Measurements from ENCODE around the gene MRFAP1L1. TPM values are rescaled to one million over a fixed set of nuclear protein-coding genes. Genes with fewer than 3 reads are reported as not detected.

Gene MRFAP1L1
- total and polyA plus RNA-seq, 9 of the 15 experiments (the other 6 are each of a cell fraction or from before 2014, with no cell fraction given), result 37.6 to 111 (median 83.8) TPM

DNA sequence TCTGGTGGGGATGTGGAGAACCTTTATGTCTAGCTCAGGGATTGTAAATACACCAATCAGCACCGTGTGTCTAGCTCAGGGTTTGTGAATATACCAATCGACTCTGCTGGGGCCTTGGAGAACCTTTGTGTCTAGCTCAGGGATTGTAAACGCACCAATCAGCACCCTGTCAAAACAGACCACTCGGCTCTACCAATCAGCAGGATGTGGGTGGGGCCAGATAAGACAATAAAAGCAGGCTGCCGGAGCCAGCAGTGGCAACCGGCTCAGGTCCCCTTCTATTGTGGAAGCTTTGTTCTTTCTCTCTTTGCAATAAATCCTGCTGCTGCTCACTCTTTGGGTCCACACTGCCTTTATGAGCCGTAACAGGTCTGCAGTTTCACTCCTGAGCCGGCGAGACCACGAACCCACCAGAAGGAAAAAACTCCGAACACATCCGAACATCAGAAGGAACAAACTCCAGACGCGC is 36.4 kb downstream of the MRFAP1L1 start (continued):
- TF ChIP-seq CHAMP1 (IDR thresholded peaks at IDR 0.05) (peak; percentile 79), NFATC3 (IDR thresholded peaks at IDR 0.05) (0 out of 2 replicates have a peak, but pooled peaks have one; percentile 56), FOXP1 (CRISPR knock-in tag; IDR thresholded peaks at IDR 0.05) (peak; percentile 58; the same call in 1 of the 2 replicates), TEAD1 (CRISPR knock-in tag; IDR thresholded peaks at IDR 0.05) (0 out of 4 replicates have a peak, but pooled peaks of 1 of the 2 experiments have one; percentile 42), NFIC (IDR thresholded peaks at IDR 0.05) (peak; percentile 69), NFYB (IDR thresholded peaks at IDR 0.05; ENCODE audit: extremely low read depth, insufficient read length) (peak; percentile 87), TBP (optimal IDR thresholded peaks at IDR 0.05; ENCODE audit: low read depth, low read length) (peak; percentile 72), FOS (IDR thresholded peaks at IDR 0.05; ENCODE audit: extremely low read depth, insufficient read length) (peak; percentile 58), GTF2F1 (IDR thresholded peaks at IDR 0.05; ENCODE audit: low read depth, low read length) (peak; percentile 52; the same call in 1 of the 2 replicates), ZC3H8 (IDR thresholded peaks at IDR 0.05) (peak; percentile 81; the same call in 1 of the 2 replicates), CBX1 (IDR thresholded peaks at IDR 0.05; ENCODE audit: low read depth) (peak; percentile 95), CHCHD3 (CRISPR knock-in tag; IDR thresholded peaks at IDR 0.05) (0 out of 2 replicates have a peak, but pooled peaks have one; percentile 12), TAF7 (tag; IDR thresholded peaks at IDR 0.05) (peak; percentile 76; the same call in 1 of the 2 replicates), SMARCA4 (IDR thresholded peaks at IDR 0.05) (peak; percentile 47; the same call in 1 of the 2 replicates), POLR2AphosphoS5 (IDR thresholded peaks at IDR 0.05; ENCODE audit: control insufficient read depth, insufficient read depth, low read depth, low read length) (peak; percentile 85), MBD2 (IDR thresholded peaks at IDR 0.05; ENCODE audit: borderline replicate concordance, low read depth) (peak; percentile 80)
- TF ChIP-seq, protein P1, sequence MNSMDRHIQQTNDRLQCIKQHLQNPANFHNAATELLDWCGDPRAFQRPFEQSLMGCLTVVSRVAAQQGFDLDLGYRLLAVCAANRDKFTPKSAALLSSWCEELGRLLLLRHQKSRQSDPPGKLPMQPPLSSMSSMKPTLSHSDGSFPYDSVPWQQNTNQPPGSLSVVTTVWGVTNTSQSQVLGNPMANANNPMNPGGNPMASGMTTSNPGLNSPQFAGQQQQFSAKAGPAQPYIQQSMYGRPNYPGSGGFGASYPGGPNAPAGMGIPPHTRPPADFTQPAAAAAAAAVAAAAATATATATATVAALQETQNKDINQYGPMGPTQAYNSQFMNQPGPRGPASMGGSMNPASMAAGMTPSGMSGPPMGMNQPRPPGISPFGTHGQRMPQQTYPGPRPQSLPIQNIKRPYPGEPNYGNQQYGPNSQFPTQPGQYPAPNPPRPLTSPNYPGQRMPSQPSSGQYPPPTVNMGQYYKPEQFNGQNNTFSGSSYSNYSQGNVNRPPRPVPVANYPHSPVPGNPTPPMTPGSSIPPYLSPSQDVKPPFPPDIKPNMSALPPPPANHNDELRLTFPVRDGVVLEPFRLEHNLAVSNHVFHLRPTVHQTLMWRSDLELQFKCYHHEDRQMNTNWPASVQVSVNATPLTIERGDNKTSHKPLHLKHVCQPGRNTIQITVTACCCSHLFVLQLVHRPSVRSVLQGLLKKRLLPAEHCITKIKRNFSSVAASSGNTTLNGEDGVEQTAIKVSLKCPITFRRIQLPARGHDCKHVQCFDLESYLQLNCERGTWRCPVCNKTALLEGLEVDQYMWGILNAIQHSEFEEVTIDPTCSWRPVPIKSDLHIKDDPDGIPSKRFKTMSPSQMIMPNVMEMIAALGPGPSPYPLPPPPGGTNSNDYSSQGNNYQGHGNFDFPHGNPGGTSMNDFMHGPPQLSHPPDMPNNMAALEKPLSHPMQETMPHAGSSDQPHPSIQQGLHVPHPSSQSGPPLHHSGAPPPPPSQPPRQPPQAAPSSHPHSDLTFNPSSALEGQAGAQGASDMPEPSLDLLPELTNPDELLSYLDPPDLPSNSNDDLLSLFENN (IDR thresholded peaks at IDR 0.05; ENCODE audit: low read depth in 2 of 2, low read length in 2 of 2), result 0 out of 4 replicates have a peak, but pooled peaks of 1 of the 2 experiments have one; percentile 14
- TF ChIP-seq, protein P2, sequence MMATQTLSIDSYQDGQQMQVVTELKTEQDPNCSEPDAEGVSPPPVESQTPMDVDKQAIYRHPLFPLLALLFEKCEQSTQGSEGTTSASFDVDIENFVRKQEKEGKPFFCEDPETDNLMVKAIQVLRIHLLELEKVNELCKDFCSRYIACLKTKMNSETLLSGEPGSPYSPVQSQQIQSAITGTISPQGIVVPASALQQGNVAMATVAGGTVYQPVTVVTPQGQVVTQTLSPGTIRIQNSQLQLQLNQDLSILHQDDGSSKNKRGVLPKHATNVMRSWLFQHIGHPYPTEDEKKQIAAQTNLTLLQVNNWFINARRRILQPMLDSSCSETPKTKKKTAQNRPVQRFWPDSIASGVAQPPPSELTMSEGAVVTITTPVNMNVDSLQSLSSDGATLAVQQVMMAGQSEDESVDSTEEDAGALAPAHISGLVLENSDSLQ (IDR thresholded peaks at IDR 0.05), result peak; percentile 5; the same call in 1 of the 2 replicates
